Measurements from ENCODE around the gene PRR14L.

DNA sequence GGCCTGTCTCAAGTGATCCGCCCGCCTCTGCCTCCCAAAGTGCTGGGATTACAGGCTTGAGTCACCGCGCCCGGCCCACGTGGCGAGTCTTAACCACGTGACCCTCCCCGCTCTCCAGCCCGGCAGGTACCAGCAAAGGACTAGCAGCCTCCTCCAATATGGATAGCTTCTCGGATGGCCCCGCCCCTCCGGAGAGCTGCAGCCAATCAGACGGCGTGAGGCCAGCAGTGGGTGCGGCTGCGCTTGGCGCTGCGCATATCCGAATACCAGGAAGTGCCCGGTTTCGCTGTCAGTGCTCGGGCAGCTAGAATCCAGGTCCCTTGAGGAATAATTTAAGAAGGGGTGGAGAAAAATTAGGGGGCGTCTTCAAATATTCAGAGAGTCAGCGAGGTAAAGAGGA lies 73.2 kb downstream of the PRR14L start:
- TF ChIP-seq CTCF (IDR thresholded peaks at IDR 0.05) (no peak), POLR2AphosphoS5 (IDR thresholded peaks at IDR 0.05) (peak in 2 of 3 donors; percentile 74 to 90)

All from transverse colon (tissue), 4 donors.